ENCODE results near the gene EAPP. TPM values are rescaled to one million over a fixed set of nuclear protein-coding genes. Genes with fewer than 3 reads are reported as not detected.

The EAPP gene
- total RNA-seq, 4 donors from 2014 or later, result 36.1 to 68.8 (median 48.9) TPM

DNA sequence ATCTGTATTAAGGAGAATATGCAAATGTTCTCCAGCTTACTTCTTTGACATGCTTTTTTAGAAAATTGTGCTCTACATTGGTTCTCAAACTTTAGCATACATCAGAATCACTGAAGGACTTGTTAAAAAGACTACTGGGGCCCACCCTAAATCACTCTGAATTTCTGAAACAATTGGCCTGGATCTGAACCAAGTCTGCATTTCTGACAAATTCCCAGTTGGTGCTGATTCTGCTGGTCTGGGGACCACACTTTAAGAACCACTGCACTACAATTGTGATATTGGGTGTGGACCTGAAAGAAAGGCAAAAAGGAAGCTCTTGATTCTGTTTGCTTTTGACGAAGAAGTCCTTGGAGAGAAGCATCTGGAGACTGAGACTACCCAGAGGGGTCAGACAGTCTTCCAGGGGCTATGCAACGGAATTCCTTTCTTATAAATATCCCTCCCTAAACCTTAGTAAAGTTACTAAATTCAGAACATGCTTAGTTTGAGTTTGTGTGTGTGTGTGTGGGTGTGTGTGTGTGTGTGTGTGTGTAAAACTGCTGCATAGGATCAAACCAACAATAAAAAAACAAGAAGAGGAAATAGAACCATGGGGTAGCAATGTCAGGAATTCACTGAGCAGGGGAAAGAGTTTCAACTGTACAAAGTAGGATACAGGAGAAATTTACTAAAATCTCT lies 36.8 kb downstream of the EAPP start:
- no peaks in the 10 kb centered on the region for H3K9me3 ChIP-seq
- H3K27me3 ChIP-seq, result no peaks in the 10 kb centered on the region
- H3K4me3 ChIP-seq, result no peak overlapping the region
- intact Hi-C loops (cut with DNase I; ENCODE audit: low total_unique reads), result no loop called here
- H3K36me3 ChIP-seq, result no peaks in the 10 kb centered on the region
- DNase-seq, result no peak
- H3K4me1 ChIP-seq, result no peaks in the 10 kb centered on the region
- no peak overlapping the region for H3K27ac ChIP-seq
- TF ChIP-seq, protein P1, sequence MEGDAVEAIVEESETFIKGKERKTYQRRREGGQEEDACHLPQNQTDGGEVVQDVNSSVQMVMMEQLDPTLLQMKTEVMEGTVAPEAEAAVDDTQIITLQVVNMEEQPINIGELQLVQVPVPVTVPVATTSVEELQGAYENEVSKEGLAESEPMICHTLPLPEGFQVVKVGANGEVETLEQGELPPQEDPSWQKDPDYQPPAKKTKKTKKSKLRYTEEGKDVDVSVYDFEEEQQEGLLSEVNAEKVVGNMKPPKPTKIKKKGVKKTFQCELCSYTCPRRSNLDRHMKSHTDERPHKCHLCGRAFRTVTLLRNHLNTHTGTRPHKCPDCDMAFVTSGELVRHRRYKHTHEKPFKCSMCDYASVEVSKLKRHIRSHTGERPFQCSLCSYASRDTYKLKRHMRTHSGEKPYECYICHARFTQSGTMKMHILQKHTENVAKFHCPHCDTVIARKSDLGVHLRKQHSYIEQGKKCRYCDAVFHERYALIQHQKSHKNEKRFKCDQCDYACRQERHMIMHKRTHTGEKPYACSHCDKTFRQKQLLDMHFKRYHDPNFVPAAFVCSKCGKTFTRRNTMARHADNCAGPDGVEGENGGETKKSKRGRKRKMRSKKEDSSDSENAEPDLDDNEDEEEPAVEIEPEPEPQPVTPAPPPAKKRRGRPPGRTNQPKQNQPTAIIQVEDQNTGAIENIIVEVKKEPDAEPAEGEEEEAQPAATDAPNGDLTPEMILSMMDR (IDR thresholded peaks at IDR 0.05), result no peak

DNA sequence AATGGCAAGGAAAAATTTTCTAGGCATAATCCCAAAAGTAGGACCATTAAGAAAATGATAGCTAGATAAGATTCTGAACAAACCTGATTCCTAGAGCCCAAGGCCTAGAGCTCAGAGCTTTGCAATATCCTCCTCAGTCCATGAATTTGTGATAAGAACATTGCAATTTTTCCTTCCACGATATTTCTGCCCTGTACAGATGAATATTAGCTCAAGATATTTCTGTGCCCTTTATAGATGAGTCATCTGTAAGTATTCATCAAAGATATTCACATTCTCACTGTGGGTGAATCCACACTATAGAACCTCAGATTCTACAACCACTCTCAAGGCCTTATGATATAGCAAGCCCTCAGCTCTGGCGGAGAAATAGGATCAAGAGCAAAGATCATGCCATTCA lies 37.5 kb downstream of the EAPP start:
- Histone ChIP-seq H3K4me1 (no peaks in the 10 kb centered on the region), H3K27ac (no peak overlapping the region), H3K4me3 (no peak overlapping the region), H3K36me3 (no peaks in the 10 kb centered on the region), H3K27me3 (no peaks in the 10 kb centered on the region), H3K9me3 (no peaks in the 10 kb centered on the region)
- TF ChIP-seq, protein P1 (IDR thresholded peaks at IDR 0.05), result no peak
- TF ChIP-seq POLR2A (IDR thresholded peaks at IDR 0.05), result no peak
- intact Hi-C loops (cut with DNase I; ENCODE audit: low total_unique reads), result no loop called here
- DNase-seq, result no peak

DNA sequence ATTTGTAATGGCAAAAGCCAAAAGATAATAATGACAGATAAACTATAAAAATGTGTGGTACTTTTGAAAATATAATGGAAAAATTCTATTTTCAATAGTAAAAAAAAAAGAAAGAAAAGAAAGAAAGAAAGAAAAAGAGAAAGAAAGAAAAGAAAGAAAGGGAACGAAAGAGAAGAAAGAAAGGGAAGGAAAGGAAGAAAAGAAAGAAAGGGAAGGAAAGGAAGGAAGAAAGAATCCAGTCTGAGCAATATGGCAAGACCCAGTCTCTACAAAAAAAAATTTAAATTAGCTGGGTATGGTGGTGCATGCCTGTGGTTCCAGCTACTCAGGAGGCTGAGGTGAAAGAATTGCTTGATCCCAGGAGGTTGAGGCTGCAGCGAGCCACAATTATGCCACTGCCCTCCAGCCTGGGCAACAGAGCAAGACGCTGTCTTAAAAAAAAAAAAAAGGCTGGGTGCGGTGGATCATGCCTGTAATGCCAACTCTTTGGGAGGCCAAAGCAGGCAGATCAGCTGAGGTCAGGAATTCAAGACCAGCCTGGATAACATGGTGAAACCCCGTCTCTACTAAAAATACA lies 38.4 kb downstream of the EAPP start:
- Histone ChIP-seq H3K27me3 (no peaks in the 10 kb centered on the region), H3K4me3 (no peak overlapping the region), H3K4me1 (no peaks in the 10 kb centered on the region), H3K36me3 (no peaks in the 10 kb centered on the region), H3K9me3 (no peaks in the 10 kb centered on the region), H3K27ac (no peak overlapping the region)
- no peak for DNase-seq
- intact Hi-C loops (cut with DNase I; ENCODE audit: low total_unique reads), result no loop called here
- TF ChIP-seq, protein P1 (IDR thresholded peaks at IDR 0.05), result no peak
- no peak for TF ChIP-seq POLR2A (IDR thresholded peaks at IDR 0.05)

DNA sequence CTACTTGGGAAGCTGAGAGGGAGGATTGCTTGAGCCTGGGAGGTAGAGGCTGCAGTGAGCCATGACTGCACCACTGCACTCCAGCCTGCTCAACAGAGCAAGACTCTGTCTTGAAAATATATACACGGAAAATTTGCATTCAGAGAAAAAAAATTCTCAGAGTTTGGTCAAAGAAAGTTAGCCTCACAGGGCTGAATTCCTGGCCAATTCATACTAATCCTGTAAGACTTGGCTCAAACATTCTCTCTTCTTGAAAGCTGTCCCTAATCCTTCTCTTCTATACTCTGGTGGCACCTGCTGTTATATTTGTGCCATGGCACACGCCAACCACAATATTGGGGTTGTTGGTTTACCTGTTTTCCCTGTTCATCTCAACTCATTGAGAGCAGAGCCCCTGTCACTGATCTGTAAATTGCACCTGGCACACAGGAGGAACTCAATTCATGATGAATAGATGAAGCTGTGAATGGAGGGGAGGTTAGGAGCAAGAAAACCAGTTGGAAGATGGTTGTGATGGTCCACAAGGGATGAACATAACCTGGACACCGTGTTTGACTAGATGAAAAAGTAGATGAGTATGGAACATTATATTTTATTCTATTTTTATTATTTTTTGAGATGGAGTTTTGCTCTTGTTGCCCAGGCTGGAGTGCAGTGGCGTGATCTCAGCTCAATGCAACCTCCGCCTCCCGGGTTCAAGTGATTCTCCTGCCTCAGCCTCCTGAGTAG lies 40.7 kb downstream of the EAPP start:
- Histone ChIP-seq H3K27ac (no peak overlapping the region), H3K4me3 (no peak overlapping the region), H3K4me1 (no peaks in the 10 kb centered on the region), H3K27me3 (no peaks in the 10 kb centered on the region), H3K36me3 (no peaks in the 10 kb centered on the region), H3K9me3 (no peaks in the 10 kb centered on the region)
- TF ChIP-seq, protein P1 (IDR thresholded peaks at IDR 0.05), result peak in 1 of 4 experiments; percentile 38
- no peak for TF ChIP-seq POLR2A (IDR thresholded peaks at IDR 0.05)
- DNase-seq, result no peak
- intact Hi-C loops (cut with DNase I; ENCODE audit: low total_unique reads), result no loop called here
